Spinal cord (tissue), 10 donors: ENCODE results near the gene CAND2. TPM values are rescaled to one million over a fixed set of nuclear protein-coding genes. Genes with fewer than 3 reads are reported as not detected.

Experiments
- DNase-seq, 6 donors: peaks; one replicate each; pipeline versions ENCODE4 v3.0.0 to v3.0.0-alpha.2; 2013 to 2015; ENCODE audit warnings: low spot score in 6 of 6, low read depth in 4 of 6
- H3K27ac ChIP-seq: one replicate; pipeline ENCODE4 v1.5.1; 2013; ENCODE audit warnings: low read depth, low read length, control low read depth
- H3K27me3 ChIP-seq: one replicate; pipeline ENCODE4 v1.6.1; 2013; ENCODE audit warnings: low read length; ENCODE audit not compliant: control insufficient read depth, insufficient read depth
- H3K36me3 ChIP-seq: one replicate; pipeline ENCODE4 v1.6.1; 2013; ENCODE audit warnings: low read length; ENCODE audit not compliant: control insufficient read depth, insufficient read depth
- H3K4me1 ChIP-seq: one replicate; pipeline ENCODE4 v1.6.1; 2013; ENCODE audit warnings: low read length; ENCODE audit not compliant: control insufficient read depth, insufficient read depth
- H3K4me3 ChIP-seq: one replicate; pipeline ENCODE4 v1.5.1; 2013; ENCODE audit warnings: low read depth, low read length, control low read depth
- H3K9me3 ChIP-seq: one replicate; pipeline ENCODE4 v1.6.1; 2013; ENCODE audit warnings: low read length; ENCODE audit not compliant: control insufficient read depth, insufficient read depth
- WGBS: methylation state at CpG from one replicate; pipeline ENCODE4 v1.1.5; 2013; ENCODE audit warnings: missing lambda C conversion rate; ENCODE audit not compliant: insufficient coverage; 5-methylcytosine and 5-hydroxymethylcytosine counted together
- polyA plus RNA-seq, 2 donors: library from polyadenylated mRNA; unstranded; fragments of 120-200 nt; gene quantifications; one replicate each; pipeline ENCODE4 v1.2.1, GENCODE V29; 2013; ENCODE audit not compliant: insufficient read length in 2 of 2
- total RNA-seq, 2 donors: library from RNA; depleted of rRNA in 1 of 2; stranded (reverse); fragments of 120-200 nt in 1 of 2; fragments of >200 nt in 1 of 2; gene quantifications; one replicate each; pipeline versions ENCODE4 v1.2.3 to v1.2.4, GENCODE V29; 2013 to 2014
- donor health status: healthy.

Gene CAND2
- total and polyA plus RNA-seq, 4 donors: 10.3 to 21.2 (median 13.3) TPM

DNA sequence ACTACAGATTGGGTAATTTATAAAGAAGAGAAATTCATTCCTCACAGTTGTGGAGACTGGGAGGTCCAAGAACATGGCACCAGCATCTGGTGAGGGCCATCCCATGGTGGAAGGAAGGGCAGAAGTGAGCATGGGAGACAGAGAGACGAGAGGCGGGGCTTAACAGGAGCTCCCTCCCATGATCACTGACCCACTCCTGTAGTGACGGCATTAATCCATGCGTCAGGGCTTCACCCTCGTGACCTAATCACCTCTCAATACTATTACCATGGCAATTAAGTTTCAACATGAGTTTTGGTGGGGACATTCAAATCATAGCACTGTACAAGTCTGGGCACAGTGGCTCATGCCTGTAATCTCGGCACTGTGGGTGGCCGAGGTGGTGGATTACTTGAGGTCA is 27.8 kb downstream of the CAND2 start:
- 100% methylated on average over 2 of the region's 7 CpGs for WGBS
- Histone ChIP-seq H3K9me3 (no peaks in the 10 kb centered on the region), H3K4me1 (no peaks in the 10 kb centered on the region), H3K27me3 (no peaks in the 10 kb centered on the region), H3K36me3 (peaks cover 70% of the 10 kb centered on the region), H3K27ac (no peak overlapping the region), H3K4me3 (no peak overlapping the region)
- DNase-seq: no peak

DNA sequence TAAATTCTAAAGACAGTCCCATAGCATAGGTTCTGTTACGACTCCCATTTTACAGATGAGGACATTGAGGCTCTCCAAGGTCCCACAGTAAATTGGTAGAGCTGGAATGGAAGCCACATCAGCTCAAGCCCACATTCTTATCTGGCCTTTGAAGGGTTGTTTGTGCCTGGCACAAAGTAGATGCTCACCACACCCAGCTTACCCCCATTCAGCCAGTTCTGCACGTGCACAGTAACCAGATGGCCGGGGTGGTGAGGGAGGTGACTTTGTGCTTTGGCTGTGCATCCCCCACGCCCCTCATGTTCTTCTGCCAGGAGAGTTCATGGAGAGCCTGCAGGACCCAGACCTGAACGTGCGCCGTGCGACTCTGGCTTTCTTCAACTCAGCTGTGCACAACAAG is 28.7 kb downstream of the CAND2 start:
- H3K4me3 ChIP-seq: no peak overlapping the region
- 89% methylated on average over 6 of the region's 8 CpGs for WGBS
- DNase-seq: no peak
- no peaks in the 10 kb centered on the region for H3K4me1 ChIP-seq
- no peaks in the 10 kb centered on the region for H3K9me3 ChIP-seq
- H3K27ac ChIP-seq: no peak overlapping the region
- peaks cover 67% of the 10 kb centered on the region for H3K36me3 ChIP-seq
- H3K27me3 ChIP-seq: no peaks in the 10 kb centered on the region

DNA sequence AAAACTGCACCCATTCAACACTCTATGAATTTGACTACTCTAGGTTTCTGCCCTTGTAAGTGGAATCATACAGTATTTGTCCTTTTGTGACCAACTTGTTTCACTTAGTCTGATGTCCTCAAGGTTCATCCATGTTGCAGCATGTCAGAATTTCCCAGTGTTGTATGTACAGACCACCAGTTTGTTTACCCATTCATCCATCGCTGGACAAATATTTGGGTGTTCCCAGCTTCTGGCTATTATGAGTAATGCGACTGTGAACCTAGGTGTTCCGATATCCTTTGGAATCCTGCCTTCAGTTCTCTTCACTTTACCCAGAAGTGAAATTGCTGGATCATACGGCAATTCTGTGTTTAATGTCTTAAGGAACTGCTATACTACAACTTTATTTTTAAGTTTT is 32.3 kb downstream of the CAND2 start:
- 100% methylated on average over 2 of the region's 4 CpGs for WGBS
- no peak for DNase-seq
- no peak overlapping the region for H3K27ac ChIP-seq
- H3K4me1 ChIP-seq: no peaks in the 10 kb centered on the region
- no peaks in the 10 kb centered on the region for H3K27me3 ChIP-seq
- H3K4me3 ChIP-seq: no peak overlapping the region
- H3K9me3 ChIP-seq: no peaks in the 10 kb centered on the region
- peaks cover 72% of the 10 kb centered on the region for H3K36me3 ChIP-seq

DNA sequence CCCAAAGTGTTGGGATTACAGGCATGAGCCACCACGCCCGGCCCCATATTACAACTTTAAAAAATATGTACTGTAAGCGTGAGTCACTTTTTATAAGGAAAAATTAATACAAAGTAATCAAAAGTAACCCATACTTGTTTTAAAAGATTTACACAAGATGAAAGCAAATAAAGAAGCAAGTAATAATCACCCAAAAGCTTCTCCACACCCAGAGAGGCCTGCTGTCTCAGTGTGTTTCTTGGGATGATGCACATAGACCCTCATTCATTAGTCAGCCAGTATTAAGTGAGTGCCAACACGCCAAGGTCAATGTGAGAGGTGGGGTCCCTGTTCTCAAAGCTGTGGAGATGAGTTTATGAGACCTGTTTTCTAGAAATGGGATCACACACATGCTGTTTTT is 32.9 kb downstream of the CAND2 start:
- Histone ChIP-seq H3K9me3 (no peaks in the 10 kb centered on the region), H3K36me3 (peaks cover 76% of the 10 kb centered on the region), H3K27ac (no peak overlapping the region), H3K4me1 (no peaks in the 10 kb centered on the region), H3K27me3 (no peaks in the 10 kb centered on the region), H3K4me3 (no peak overlapping the region)
- no CpG with 5 or more reads among the region's 4 CpGs for WGBS
- DNase-seq: no peak

DNA sequence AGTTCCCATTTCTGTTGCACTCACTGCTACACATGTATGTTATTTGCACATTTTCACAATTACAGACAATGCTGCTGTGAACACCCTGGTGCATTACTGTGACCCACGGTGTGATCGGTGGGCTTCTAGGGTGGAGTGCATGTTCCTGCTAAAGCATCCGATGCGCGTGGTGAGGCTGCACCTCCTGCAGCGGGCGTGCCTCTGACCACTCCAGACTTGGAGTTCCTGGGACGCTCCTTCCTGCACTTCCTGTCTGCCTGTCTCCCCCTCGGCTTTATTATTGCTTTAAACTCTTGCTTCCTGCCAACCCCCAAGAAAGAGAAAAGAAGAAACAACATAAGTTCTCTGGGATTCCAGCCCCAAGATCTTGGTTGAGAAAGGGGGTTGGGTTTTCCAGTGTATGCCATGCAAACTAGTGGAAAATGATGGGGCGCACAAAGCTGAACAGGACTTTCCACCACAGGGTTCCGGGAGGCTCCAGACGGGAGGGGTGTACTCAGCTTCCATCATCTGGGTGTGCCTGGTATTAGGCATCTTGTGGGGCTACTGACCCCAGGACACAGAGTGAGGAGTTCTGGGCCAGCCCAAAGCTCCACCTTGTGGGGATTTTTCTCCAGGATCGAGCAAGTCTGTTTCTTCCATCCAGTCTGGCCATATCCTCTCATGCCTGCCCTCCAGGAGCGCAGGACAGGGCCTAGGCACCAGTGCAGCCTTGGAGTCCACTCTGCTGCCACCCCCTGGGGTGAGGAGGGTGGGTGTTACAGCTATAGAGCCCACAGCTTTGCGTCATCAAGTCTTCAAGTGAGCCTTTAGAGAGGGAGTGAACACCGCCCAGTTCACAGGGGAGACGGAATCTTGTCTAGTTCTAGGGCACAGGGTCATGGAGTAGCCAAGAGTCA is 33.7 kb downstream of the CAND2 start:
- no peaks in the 10 kb centered on the region for H3K27me3 ChIP-seq
- peaks cover 78% of the 10 kb centered on the region for H3K36me3 ChIP-seq
- H3K4me1 ChIP-seq: no peaks in the 10 kb centered on the region
- H3K4me3 ChIP-seq: no peak overlapping the region
- 81% methylated on average over 12 of the region's 17 CpGs for WGBS
- H3K27ac ChIP-seq: no peak overlapping the region
- no peaks in the 10 kb centered on the region for H3K9me3 ChIP-seq
- no peak for DNase-seq

DNA sequence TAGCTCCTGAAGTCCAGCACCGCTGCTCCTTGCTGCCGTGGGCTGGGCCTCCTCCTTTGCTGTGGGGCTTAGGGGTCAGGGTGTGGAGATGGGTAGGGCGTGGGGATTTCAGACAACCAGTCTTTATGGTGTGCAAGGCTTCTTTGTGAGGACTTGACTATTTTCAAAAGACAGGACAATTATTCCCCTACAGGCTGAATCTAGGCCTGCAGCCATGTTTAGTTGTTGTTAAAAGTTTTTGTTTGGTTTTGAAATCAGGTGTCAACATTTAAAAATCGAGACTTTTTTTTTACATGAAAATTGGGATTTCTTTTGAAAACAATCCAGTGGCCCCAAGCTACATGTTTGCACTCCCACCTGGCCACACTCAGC is 34.3 kb downstream of the CAND2 start:
- Histone ChIP-seq H3K27me3 (no peaks in the 10 kb centered on the region), H3K27ac (no peak overlapping the region), H3K36me3 (peaks cover 74% of the 10 kb centered on the region), H3K4me3 (no peak overlapping the region), H3K4me1 (no peaks in the 10 kb centered on the region), H3K9me3 (no peaks in the 10 kb centered on the region)
- WGBS: 83% methylated on average over 3 of the region's 4 CpGs
- DNase-seq: no peak

GRCh38 chr3:12831301-12831866 is 34.9 kb downstream of the CAND2 start:
- Histone ChIP-seq H3K27ac (no peak overlapping the region), H3K36me3 (peaks cover 75% of the 10 kb centered on the region), H3K9me3 (no peaks in the 10 kb centered on the region), H3K4me1 (no peaks in the 10 kb centered on the region), H3K4me3 (no peak overlapping the region), H3K27me3 (no peaks in the 10 kb centered on the region)
- DNase-seq: no peak
- WGBS: 80% methylated on average over 3 of the region's 5 CpGs

DNA sequence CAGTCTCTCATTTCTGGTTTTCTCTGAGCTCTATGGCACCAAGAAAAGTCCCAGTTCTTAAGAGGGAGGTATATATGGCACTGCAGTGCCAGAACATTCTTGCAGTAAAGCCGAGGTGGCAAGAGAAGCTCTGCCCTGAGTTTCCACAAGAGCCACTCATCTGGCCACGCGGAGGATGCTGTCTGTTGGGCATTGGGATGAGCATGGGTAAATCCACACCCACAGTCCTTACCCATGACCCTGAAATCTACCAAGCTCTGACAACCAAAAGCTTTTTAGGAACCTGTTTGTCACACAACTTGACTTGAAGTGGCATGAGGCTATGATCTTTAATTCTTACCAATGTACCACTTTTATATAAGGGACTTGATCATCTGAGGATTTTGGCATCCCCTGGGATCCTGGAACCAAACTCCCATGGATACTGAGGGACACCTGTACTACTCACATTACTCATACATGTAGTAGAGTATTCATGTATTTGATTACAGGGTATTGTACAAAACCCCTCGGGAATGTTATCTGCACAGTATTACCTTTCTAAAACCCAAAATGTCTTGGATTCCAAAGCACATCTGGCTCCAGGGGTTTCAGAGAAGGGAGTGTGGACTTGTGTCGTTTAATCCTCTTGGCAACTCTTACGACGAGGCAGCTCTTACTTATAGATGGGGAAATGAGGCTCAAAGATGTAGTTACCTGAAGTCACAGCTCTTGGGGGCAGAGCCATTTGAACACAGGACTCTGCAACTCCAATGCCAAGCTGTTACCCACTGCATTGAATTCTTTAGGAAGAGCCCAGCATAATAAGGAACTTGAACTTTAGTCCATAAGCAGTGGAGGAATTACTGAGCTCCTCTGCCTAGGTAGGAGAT is 36.1 kb downstream of the CAND2 start:
- Histone ChIP-seq H3K4me3 (no peak overlapping the region), H3K36me3 (peaks cover 69% of the 10 kb centered on the region), H3K27me3 (no peaks in the 10 kb centered on the region), H3K27ac (no peak overlapping the region), H3K4me1 (no peaks in the 10 kb centered on the region), H3K9me3 (no peaks in the 10 kb centered on the region)
- WGBS: 72% methylated on average over 3 of the region's 7 CpGs
- no peak for DNase-seq

GRCh38 chr3:12833222-12834161 is 37.0 kb downstream of the CAND2 start:
- H3K27me3 ChIP-seq: no peaks in the 10 kb centered on the region
- peaks cover 69% of the 10 kb centered on the region for H3K36me3 ChIP-seq
- no peak for DNase-seq
- H3K27ac ChIP-seq: no peak overlapping the region
- H3K9me3 ChIP-seq: no peaks in the 10 kb centered on the region
- WGBS: 83% methylated on average over 12 of the region's 13 CpGs
- H3K4me1 ChIP-seq: peaks cover 5% of the 10 kb centered on the region
- H3K4me3 ChIP-seq: no peak overlapping the region
